Mucosa of descending colon (tissue), 3 donors: ENCODE results near the gene ANKRD16. TPM values are rescaled to one million over a fixed set of nuclear protein-coding genes. Genes with fewer than 3 reads are reported as not detected.
A peak's percentile ranks its signal among the peaks of the same experiment; 100 is the strongest.

Experiments used
- ATAC-seq: fragments of 200-7000 bp; cut with Tn5 transposase; one replicate; pipeline ENCODE4 v1.9.1; 2020; ENCODE audit warnings: mild to moderate bottlenecking, moderate library complexity
- DNase-seq, 3 donors: peaks; one replicate each; pipeline ENCODE4 v3.0.0-alpha.2; 2020
- H3K36me3 ChIP-seq: fragments of 200-600 bp; one replicate; pipeline ENCODE4 v1.8.0; 2021; ENCODE audit warnings: low read depth, mild to moderate bottlenecking
- H3K4me1 ChIP-seq: fragments of 200-600 bp; one replicate; pipeline ENCODE4 v1.8.0; 2021; ENCODE audit warnings: low read depth, mild to moderate bottlenecking
- H3K4me3 ChIP-seq: fragments of 200-600 bp; one replicate; pipeline ENCODE4 v1.8.0; 2021; ENCODE audit warnings: mild to moderate bottlenecking
- H3K9me3 ChIP-seq: fragments of 200-600 bp; one replicate; pipeline ENCODE4 v1.8.0; 2021; ENCODE audit warnings: mild to moderate bottlenecking
- intact Hi-C, 2 donors: fragments of 100-400 bp; cut with DNase I in 1 of 2; cut with micrococcal nuclease in 1 of 2; formaldehyde crosslinking; loops; one replicate each; pipeline versions ENCODE4 v1.11.0 to v1.11.1; 2022; cut with DNase I, micrococcal nuclease
- total RNA-seq, 3 donors: library from RNA; stranded (reverse); fragmentation: NEBNext Ultra II Directional in 2 of 3; extraction: Animal tissue kit (Norgen Biotek cat#: 25700) in 2 of 3; gene quantifications; one replicate each; pipeline versions ENCODE4 v1.2.1 to v1.2.4, GENCODE V29; 2021 to 2023
- TF ChIP-seq, protein P1 (sequence below): fragments of 200-600 bp; IDR thresholded peaks from one replicate; pipeline ENCODE4 v1.8.0; 2022; ENCODE audit warnings: antibody characterized with exemption, mild to moderate bottlenecking
- donor health status: DM: no; HTN: no; CAD: no; lungs with moderate emphysema.
- donor health status: DM: no; HTN: no; CAD: no.
- donor health status: DM: no; HTN: yes; CAD: no.

Gene ANKRD16
- total RNA-seq, 3 donors from 2014 or later: 4.7 to 9.8 (median 7.4) TPM

DNA sequence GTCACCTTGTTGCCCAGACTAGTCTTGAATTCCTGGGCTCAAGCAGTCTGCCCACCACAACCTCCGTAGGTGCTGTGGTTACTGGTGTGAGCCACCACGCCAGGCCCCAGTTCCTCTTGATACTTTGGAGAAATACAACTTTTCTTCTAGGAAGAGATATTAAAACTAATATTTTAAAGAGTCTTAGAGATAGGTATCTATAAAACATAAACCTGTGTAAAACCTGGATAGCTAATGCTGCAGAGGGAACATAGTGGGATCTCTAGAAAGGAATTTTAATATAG, 71.7 kb downstream of the ANKRD16 start:
- ATAC-seq: no peak
- Histone ChIP-seq H3K4me1 (peaks cover 11% of the 10 kb centered on the region), H3K36me3 (no peaks in the 10 kb centered on the region), H3K4me3 (no peak overlapping the region), H3K9me3 (no peaks in the 10 kb centered on the region)
- intact Hi-C loops: loop anchor here in 1 of 2 donors (10.0 kb wide), 1 partner anchor 57 kb away; no protein-coding TSS in a partner anchor
- TF ChIP-seq, protein P1, sequence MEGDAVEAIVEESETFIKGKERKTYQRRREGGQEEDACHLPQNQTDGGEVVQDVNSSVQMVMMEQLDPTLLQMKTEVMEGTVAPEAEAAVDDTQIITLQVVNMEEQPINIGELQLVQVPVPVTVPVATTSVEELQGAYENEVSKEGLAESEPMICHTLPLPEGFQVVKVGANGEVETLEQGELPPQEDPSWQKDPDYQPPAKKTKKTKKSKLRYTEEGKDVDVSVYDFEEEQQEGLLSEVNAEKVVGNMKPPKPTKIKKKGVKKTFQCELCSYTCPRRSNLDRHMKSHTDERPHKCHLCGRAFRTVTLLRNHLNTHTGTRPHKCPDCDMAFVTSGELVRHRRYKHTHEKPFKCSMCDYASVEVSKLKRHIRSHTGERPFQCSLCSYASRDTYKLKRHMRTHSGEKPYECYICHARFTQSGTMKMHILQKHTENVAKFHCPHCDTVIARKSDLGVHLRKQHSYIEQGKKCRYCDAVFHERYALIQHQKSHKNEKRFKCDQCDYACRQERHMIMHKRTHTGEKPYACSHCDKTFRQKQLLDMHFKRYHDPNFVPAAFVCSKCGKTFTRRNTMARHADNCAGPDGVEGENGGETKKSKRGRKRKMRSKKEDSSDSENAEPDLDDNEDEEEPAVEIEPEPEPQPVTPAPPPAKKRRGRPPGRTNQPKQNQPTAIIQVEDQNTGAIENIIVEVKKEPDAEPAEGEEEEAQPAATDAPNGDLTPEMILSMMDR: no peak
- no peak for DNase-seq

DNA sequence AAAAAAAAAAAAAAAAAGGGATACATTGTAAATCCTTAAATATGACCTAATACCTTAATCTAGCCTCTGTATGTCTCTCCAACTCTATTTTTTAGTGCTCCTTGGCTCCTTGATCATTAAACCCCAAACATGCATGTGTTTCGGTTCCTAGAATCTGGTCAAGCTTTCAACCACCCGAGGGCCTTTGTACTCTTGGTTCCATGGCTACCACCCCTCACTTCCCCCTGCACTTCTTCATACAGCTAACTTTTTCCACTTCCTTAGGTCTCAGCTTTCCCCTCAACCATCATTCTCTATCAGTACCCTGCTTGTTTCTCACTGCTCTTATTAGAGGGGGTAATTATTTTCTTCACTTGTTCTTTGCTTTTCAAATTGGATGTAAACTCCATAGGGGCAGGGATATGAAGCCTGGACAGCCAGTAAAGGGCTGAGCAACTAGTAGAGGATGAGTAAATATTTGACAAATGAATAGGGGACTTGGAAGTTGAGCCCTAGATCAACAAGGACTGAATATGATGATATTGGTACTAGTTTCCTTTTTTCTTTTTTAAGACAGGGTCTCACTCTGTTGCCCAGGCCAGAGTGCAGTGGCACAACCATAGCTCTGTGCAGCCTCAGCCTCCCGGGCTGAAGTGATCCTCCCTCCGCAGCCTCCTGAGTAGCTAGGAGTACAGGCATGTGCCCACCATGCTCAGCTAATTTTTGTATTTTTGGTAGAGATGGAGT, 72.2 kb downstream of the ANKRD16 start:
- DNase-seq (no peak), ATAC-seq (no peak)
- H3K9me3 ChIP-seq: no peaks in the 10 kb centered on the region
- H3K4me3 ChIP-seq: no peak overlapping the region
- TF ChIP-seq, protein P1: no peak
- peaks cover 11% of the 10 kb centered on the region for H3K4me1 ChIP-seq
- no peaks in the 10 kb centered on the region for H3K36me3 ChIP-seq
- intact Hi-C loops: loop anchor here in 1 of 2 donors (10.0 kb wide), 1 partner anchor 57 kb away; no protein-coding TSS in a partner anchor

DNA sequence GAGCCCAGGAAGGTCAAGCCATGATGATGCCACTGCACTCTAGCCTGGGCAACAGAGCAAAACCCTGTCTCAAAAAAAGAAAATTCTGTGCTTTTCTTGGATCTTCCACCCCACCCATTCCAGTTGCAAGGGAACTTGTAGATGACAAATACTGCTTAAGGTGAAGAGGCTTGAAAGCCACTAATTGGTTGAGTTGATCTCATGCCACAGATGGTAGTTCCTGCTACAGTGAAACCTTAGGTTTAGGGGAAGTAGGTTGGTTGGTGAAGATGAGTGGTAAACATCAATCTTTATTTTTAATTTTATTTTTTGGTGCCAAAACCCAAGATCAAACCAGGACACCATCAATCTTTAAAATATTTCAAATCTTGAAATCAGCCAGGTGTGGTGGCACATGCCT, 73.5 kb downstream of the ANKRD16 start:
- H3K4me1 ChIP-seq: peaks cover 16% of the 10 kb centered on the region
- H3K9me3 ChIP-seq: no peaks in the 10 kb centered on the region
- no peak for ATAC-seq
- DNase-seq: no peak
- intact Hi-C loops: loop anchor here in 1 of 2 donors (10.0 kb wide), 1 partner anchor 59 kb away; no protein-coding TSS in a partner anchor
- H3K36me3 ChIP-seq: no peaks in the 10 kb centered on the region
- TF ChIP-seq, protein P1: no peak
- no peak overlapping the region for H3K4me3 ChIP-seq

DNA sequence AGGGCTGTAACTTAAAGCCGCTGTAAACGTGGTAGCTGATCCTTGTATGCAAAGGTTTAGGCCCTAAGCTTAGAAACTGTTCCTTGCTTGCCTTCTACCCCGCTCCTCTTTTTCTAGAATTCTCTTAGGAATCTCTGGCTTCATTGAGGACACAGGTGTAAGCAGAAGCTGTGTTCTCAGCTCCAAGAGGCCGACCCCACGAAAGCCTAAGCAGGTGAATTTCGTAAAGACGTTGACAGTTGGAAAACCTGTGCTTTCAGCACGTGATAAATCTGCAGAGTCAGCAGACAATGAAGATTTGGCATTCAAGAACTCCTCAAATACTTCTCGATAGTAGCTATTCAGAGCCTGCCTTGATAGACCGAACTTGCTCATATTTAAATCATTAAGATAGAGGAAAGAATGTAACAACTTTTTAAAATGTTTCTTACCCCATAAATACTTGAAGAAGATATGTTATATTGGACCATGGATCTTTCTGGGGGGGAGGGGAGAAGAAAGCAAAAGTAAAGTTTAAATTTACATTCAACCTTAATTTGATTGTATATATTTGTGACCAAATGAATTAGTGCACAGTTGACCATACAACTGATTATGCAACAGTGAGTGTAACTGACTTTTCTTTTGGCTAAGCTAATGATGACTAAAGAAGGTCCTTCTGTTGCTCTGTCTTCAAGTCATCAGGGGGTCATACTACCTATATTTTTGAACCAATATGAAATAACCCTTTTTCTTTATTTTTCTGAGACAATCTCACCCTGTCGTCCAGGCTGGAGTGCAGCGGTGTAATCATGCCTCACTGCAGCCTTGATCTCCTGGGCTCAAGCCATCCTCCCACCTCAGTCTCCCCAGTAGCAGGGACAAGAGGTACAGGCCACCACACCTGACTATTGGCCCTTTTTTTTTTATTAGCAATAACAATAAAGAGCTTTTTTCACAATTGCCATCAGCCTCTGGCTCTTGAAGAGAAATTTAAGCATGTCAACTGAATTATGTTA, 75.3 kb downstream of the ANKRD16 start:
- ATAC-seq (no peak), DNase-seq (no peak)
- Histone ChIP-seq H3K4me1 (peaks cover 33% of the 10 kb centered on the region), H3K4me3 (peak overlapping the region; percentile 93), H3K36me3 (no peaks in the 10 kb centered on the region), H3K9me3 (no peaks in the 10 kb centered on the region)
- TF ChIP-seq, protein P1: no peak
- intact Hi-C loops: loop anchor here in 1 of 2 donors (10.0 kb wide), 1 partner anchor 60 kb away; no protein-coding TSS in a partner anchor

- Histone ChIP-seq H3K9me3 (no peaks in the 10 kb centered on the region), H3K4me1 (peaks cover 38% of the 10 kb centered on the region), H3K4me3 (peak within 1 kb of the TSS; percentile 93), H3K36me3 (no peaks in the 10 kb centered on the region)
- TF ChIP-seq, protein P1: no peak
- DNase-seq (peak; percentile 98), ATAC-seq (peak; percentile 96)
- intact Hi-C loops: loop anchor here in 1 of 2 donors (10.0 kb wide), 1 partner anchor 61 kb away; no protein-coding TSS in a partner anchor
These were observed 76.2 kb downstream of the ANKRD16 start, which contains the start of gene GDI2 for GRCh38 chr10:5813341-5814109. Gene GDI2, minus strand, starts transcription at chr10:5813434. Its CDS starts 176 bp downstream, at chr10:5813258.
